Breast epithelium (tissue), 4 donors: ENCODE results near the gene IFNLR1. TPM values are rescaled to one million over a fixed set of nuclear protein-coding genes. Genes with fewer than 3 reads are reported as not detected.

Experiments
- DNase-seq, 2 donors: peaks; one replicate each; pipeline ENCODE4 v3.0.0-alpha.2; 2019; ENCODE audit warnings: low spot score in 2 of 2
- H3K27ac ChIP-seq, 2 donors: fragments of 200-600 bp; sonication (generic) in 1 of 2; one replicate each; pipeline ENCODE4 v1.5.1; 2016 to 2019; ENCODE audit warnings: mild to moderate bottlenecking in 1 of 2
- H3K27me3 ChIP-seq, 2 donors: fragments of 200-600 bp; sonication (generic) in 1 of 2; one replicate each; pipeline versions ENCODE4 v1.5.1 to v1.6.0; 2017 to 2019; ENCODE audit warnings: control low read depth in 1 of 2, mild to moderate bottlenecking in 1 of 2
- H3K36me3 ChIP-seq: fragments of 200-600 bp; one replicate; pipeline ENCODE4 v1.5.1; 2019
- H3K4me1 ChIP-seq, 2 donors: fragments of 200-600 bp; sonication (generic); one replicate each; pipeline ENCODE4 v1.5.1; 2016 to 2019; ENCODE audit warnings: control low read depth in 1 of 2
- H3K4me3 ChIP-seq, 3 donors: fragments of 200-600 bp; sonication (generic); 1 replicate in 2 of 3; 2 replicates in 1 of 3; pipeline ENCODE4 v1.5.1; 2016 to 2019; ENCODE audit warnings: mild to moderate bottlenecking in 3 of 3, moderate library complexity in 2 of 3
- H3K9me3 ChIP-seq, 2 donors: fragments of 200-600 bp; sonication (generic) in 1 of 2; one replicate each; pipeline ENCODE4 v1.5.1; 2016 to 2019; ENCODE audit warnings: control low read depth in 1 of 2
- POLR2A ChIP-seq: fragments of 450-650 bp; IDR thresholded peaks from one replicate; pipeline ENCODE4 v1.6.1; 2016; ENCODE audit warnings: antibody characterized with exemption, mild to moderate bottlenecking, moderate library complexity
- POLR2AphosphoS5 ChIP-seq, 3 donors: sonication (generic); formaldehyde crosslinking; IDR thresholded peaks; one replicate each; pipeline ENCODE4 v1.6.1; 2017; ENCODE audit warnings: antibody characterized with exemption in 3 of 3
- intact Hi-C: fragments of 100-400 bp; cut with DNase I; formaldehyde crosslinking; loops from one replicate; pipeline ENCODE4 v1.15.1; 2023; ENCODE audit warnings: low total_unique reads
- total RNA-seq, 3 donors: library from RNA; depleted of rRNA; stranded (reverse); fragments of >200 nt; gene quantifications; one replicate each; pipeline ENCODE4 v1.1.0, GENCODE V29; 2016
- TF ChIP-seq, protein P1 (sequence below), 3 donors: fragments of 450-650 bp; IDR thresholded peaks; one replicate each; pipeline ENCODE4 v1.5.1; 2016 to 2017; ENCODE audit warnings: antibody characterized with exemption in 3 of 3, mild to moderate bottlenecking in 3 of 3, moderate library complexity in 3 of 3

The IFNLR1 gene
- total RNA-seq, 3 donors from 2014 or later, result under 0.01 to 10.7 (median 3.9) TPM

DNA sequence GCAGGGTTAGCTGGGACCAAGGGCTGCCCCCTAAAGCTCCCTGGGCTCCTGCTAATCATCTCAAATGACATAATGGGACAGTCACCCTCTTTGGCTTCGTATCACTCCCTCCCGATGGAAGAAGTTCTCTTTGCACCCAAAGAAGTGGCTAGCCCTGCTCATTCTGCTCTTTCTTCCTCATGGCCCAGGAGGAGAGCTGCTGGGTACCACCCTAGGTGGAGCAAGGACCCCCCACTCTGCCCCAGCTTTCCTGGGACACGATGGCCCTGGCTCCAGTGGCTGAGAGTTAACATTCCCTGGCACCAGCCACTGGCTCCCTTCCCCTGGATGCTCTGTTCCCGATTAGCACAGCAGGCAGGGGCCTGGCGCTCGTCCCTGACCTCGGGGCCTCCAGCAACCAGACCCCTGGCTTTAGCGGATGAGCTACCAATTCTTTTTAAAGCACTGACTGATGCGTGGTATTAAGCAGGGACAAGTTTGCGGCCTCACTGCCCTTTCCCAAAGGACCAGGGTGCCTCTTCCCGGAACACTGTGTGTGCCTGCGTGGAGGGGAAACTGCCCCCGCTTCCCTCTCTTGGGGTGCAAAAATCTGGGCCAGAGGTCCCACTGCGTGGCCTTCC, 76.3 kb downstream of the IFNLR1 start:
- intact Hi-C loops, result no loop called here
- Histone ChIP-seq H3K9me3 (no peaks in the 10 kb centered on the region), H3K36me3 (no peaks in the 10 kb centered on the region), H3K27ac (peak overlapping the region; percentile 70 to 87), H3K4me3 (peak overlapping the region in 2 of 3 donors; percentile 35 to 63), H3K27me3 (no peaks in the 10 kb centered on the region), H3K4me1 (peaks cover 0 to 4% of the 10 kb centered on the region in 2 donors)
- DNase-seq, result peak in 1 of 2 donors; percentile 50
- TF ChIP-seq, protein P1, sequence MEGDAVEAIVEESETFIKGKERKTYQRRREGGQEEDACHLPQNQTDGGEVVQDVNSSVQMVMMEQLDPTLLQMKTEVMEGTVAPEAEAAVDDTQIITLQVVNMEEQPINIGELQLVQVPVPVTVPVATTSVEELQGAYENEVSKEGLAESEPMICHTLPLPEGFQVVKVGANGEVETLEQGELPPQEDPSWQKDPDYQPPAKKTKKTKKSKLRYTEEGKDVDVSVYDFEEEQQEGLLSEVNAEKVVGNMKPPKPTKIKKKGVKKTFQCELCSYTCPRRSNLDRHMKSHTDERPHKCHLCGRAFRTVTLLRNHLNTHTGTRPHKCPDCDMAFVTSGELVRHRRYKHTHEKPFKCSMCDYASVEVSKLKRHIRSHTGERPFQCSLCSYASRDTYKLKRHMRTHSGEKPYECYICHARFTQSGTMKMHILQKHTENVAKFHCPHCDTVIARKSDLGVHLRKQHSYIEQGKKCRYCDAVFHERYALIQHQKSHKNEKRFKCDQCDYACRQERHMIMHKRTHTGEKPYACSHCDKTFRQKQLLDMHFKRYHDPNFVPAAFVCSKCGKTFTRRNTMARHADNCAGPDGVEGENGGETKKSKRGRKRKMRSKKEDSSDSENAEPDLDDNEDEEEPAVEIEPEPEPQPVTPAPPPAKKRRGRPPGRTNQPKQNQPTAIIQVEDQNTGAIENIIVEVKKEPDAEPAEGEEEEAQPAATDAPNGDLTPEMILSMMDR (IDR thresholded peaks at IDR 0.05), result no peak
- TF ChIP-seq POLR2AphosphoS5 (IDR thresholded peaks at IDR 0.05) (no peak), POLR2A (no peak)

DNA sequence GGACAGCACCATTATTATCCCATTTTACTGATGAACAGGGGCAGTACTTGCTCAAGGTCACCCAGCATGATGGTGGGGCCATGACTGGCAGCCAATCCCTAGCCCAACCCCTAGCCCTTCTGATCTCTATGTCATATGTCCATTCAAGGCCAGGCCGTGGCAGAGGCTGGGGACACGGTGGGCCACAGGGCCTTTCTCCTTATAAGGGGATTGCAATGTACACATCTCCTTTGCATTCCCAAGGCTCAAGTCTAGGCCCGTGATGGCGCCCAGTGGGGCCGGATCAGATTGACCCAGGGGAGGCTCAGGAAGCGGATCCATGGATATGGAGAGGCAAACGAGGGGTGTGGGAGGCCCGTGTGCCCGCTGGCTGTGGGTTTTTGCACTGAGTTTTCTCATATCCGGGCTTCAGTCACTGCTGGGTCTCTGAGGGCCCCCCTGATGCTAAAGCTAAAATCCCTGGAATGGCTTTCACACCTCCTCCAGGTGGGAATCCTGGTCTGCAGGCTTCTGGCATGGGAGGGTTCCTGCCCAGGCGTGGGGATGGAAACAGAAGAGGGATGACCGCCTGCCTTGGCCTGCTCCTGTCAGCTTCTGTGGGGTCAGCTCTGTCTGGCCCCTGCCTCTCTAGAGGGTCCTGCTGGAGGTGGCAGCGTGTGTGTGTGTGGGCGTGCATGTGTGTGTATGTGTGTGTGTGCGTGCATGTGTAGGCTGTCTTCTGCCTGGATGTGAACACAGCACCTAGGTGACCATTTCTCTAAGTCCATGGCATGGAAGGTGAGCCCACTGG, 77.2 kb downstream of the IFNLR1 start:
- Histone ChIP-seq H3K4me1 (peaks cover 0 to 4% of the 10 kb centered on the region in 2 donors), H3K36me3 (no peaks in the 10 kb centered on the region), H3K4me3 (no peak overlapping the region), H3K27ac (peak overlapping the region in 1 of 2 donors; percentile 87), H3K27me3 (no peaks in the 10 kb centered on the region), H3K9me3 (no peaks in the 10 kb centered on the region)
- TF ChIP-seq POLR2A (no peak), POLR2AphosphoS5 (IDR thresholded peaks at IDR 0.05) (no peak)
- TF ChIP-seq, protein P1 (IDR thresholded peaks at IDR 0.05), result no peak
- intact Hi-C loops, result no loop called here
- no peak for DNase-seq

DNA sequence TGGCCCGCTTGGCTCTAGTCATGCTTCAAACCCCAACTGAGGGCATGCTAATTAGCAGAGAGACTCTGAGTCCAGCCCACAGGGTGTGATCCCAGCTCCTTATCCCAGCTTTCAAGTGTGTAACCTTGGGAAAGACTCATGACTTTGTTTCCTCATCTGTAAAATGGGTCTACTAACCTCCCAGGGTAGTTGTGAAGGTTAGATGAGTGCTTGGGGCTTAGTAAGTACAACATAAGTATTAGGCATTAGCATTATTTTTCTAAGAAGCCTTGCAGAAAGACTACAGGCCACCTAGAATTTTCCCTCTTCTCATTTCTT, 78.0 kb downstream of the IFNLR1 start:
- intact Hi-C loops, result no loop called here
- Histone ChIP-seq H3K27me3 (no peaks in the 10 kb centered on the region), H3K9me3 (no peaks in the 10 kb centered on the region), H3K4me3 (no peak overlapping the region), H3K27ac (no peak overlapping the region), H3K36me3 (no peaks in the 10 kb centered on the region), H3K4me1 (peaks cover 0 to 4% of the 10 kb centered on the region in 2 donors)
- TF ChIP-seq POLR2AphosphoS5 (IDR thresholded peaks at IDR 0.05) (no peak), POLR2A (no peak)
- TF ChIP-seq, protein P1 (IDR thresholded peaks at IDR 0.05), result no peak
- no peak for DNase-seq

DNA sequence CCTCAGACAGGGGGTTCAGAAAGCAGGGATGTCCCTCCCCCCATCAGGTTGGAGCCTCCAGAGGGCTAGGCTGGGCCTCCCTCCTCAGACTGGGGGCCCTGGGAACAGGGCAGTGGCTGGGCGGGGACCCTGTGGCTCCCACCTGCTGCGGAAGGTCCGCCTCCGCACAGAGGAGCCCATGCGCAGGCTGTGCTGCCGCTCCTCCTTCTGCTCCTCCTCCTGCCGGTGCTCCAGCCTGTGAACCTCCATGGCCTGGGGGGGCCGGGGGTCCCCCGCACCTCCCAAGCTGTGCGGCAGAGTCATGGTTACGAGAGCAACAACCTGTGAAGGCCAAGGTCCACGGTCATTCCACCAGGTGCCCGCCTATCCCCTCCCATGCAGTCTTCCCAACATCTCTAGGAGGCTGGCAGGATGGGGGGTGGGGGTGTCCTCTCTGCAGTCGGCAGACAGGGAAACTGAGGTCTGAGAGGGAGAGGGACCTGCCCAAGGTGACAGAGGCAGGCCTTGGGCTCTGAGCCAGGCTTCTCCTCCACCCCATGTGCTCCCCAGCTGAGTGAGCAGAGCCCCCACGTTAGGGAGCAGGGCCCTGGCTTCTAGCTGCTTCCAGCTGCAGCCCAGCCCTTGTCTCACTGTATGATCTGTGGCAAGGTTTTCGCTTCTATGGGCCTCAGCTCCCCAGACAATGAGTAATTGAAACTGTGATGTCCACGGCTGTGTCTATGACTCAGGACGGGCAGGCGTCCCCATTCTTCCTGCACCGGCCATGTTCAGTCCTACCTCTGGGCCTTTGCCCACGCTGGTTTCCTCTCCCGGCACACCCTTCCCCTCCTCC, 78.5 kb downstream of the IFNLR1 start:
- Histone ChIP-seq H3K36me3 (no peaks in the 10 kb centered on the region), H3K27me3 (no peaks in the 10 kb centered on the region), H3K27ac (no peak overlapping the region), H3K9me3 (no peaks in the 10 kb centered on the region), H3K4me1 (peaks cover 0 to 4% of the 10 kb centered on the region in 2 donors), H3K4me3 (no peak overlapping the region)
- DNase-seq, result no peak
- TF ChIP-seq, protein P1 (IDR thresholded peaks at IDR 0.05), result no peak
- no peak for TF ChIP-seq POLR2A
- TF ChIP-seq POLR2AphosphoS5 (IDR thresholded peaks at IDR 0.05), result no peak
- intact Hi-C loops, result no loop called here
